GM21717 (cell line): ENCODE measurements around the gene MPP2.
"Not testable (repeated sequence)": the region's sequence is repeated elsewhere in the genome, so short reads cannot be mapped to it uniquely, and the experiment has no call there.

Experiments
- ATAC-seq: cut with Tn5 transposase; IDR thresholded peaks from one replicate; pipeline ENCODE4 v1.9.1; 2021; ENCODE audit warnings: mild to moderate bottlenecking, moderate library complexity; ENCODE audit not compliant: unreplicated experiment

The MPP2 gene

GRCh38 chr17:43907425-43907981, at the start of gene MPP2:
Gene MPP2 (minus strand): TSS chr17:43907536. CDS start chr17:43904460, 3,076 bp downstream.
- ATAC-seq = no peak

GRCh38 chr17:43956222-43956621, 48.9 kb upstream of the MPP2 start:
- ATAC-seq = no peak

- no peak for ATAC-seq
These were observed 46.4 kb upstream of the MPP2 start, which contains the start of gene PYY for GRCh38 chr17:43953746-43954145. Gene PYY (minus strand): TSS chr17:43953940. CDS start chr17:43953483, 457 bp downstream.

GRCh38 chr17:43952724-43953666, 45.7 kb upstream of the MPP2 start:
- ATAC-seq = no peak

GRCh38 chr17:43952351-43952723, 45.0 kb upstream of the MPP2 start:
- no peak for ATAC-seq

- no peak for ATAC-seq
These were observed 44.4 kb upstream of the MPP2 start for GRCh38 chr17:43951750-43952149.

GRCh38 chr17:43950554-43950953, 43.2 kb upstream of the MPP2 start:
- ATAC-seq = no peak

- ATAC-seq = no peak
These were observed 42.4 kb upstream of the MPP2 start for GRCh38 chr17:43949781-43950180.

GRCh38 chr17:43946781-43947180, 39.4 kb upstream of the MPP2 start:
- ATAC-seq = no peak

GRCh38 chr17:43945074-43945829, 37.9 kb upstream of the MPP2 start:
- no peak for ATAC-seq

GRCh38 chr17:43942051-43942685, 34.8 kb upstream of the MPP2 start, which contains the start of gene PPY:
Gene PPY (minus strand): TSS chr17:43942476. CDS start chr17:43941654, 822 bp downstream.
- ATAC-seq = no peak

- ATAC-seq = no peak
These were observed 33.3 kb upstream of the MPP2 start for GRCh38 chr17:43940630-43941029.

- no peak for ATAC-seq
These were observed 32.5 kb upstream of the MPP2 start for GRCh38 chr17:43939886-43940285.

- ATAC-seq = not testable (repeated sequence)
These were observed 32.1 kb upstream of the MPP2 start for GRCh38 chr17:43939452-43939851.

- no peak for ATAC-seq
These were observed 31.5 kb upstream of the MPP2 start for GRCh38 chr17:43938838-43939182.

GRCh38 chr17:43936434-43936833, 29.1 kb upstream of the MPP2 start:
- no peak for ATAC-seq

- no peak for ATAC-seq
These were observed 28.6 kb upstream of the MPP2 start for GRCh38 chr17:43935926-43936261.

- ATAC-seq = no peak
These were observed 28.0 kb upstream of the MPP2 start for GRCh38 chr17:43935204-43935925.

GRCh38 chr17:43932923-43933322, 25.6 kb upstream of the MPP2 start:
- no peak for ATAC-seq

GRCh38 chr17:43932357-43932756, 25.0 kb upstream of the MPP2 start:
- no peak for ATAC-seq
